Stimulated activated CD4-positive, alpha-beta T cell treated with anti-CD3 and anti-CD28 coated beads, Interleukin-2, amount 100 ng/mL, for 4 hours (primary cell): ENCODE results near the gene KCNJ18.
"Not testable (repeated sequence)": the region's sequence is repeated elsewhere in the genome, so short reads cannot be mapped to it uniquely, and the experiment has no call there.

Source experiments
- DNase-seq: peaks from one replicate; pipeline ENCODE4 v3.0.0-alpha.2; 2020; ENCODE audit warnings: low read depth

Gene KCNJ18

DNA sequence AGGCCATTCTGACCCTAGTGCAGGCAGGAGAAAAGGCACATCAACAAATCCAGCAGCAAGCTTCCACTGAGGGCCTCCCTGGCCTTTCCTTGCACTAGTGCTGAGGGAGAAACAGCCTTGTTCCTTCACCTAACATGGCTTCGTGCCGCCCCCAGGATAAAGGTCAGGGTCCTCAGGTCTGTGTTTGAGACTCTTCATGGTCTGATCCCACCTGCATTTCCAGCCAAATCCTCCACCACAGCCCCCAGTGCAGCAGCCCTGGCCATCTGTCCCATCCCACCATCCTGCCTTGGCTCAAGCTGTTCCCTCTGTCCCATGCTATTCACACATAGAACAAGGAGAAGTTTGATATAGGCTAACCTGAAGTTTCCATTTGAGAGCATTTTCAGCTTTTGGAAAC is 20.9 kb upstream of the KCNJ18 start:
- DNase-seq, result not testable (repeated sequence)

DNA sequence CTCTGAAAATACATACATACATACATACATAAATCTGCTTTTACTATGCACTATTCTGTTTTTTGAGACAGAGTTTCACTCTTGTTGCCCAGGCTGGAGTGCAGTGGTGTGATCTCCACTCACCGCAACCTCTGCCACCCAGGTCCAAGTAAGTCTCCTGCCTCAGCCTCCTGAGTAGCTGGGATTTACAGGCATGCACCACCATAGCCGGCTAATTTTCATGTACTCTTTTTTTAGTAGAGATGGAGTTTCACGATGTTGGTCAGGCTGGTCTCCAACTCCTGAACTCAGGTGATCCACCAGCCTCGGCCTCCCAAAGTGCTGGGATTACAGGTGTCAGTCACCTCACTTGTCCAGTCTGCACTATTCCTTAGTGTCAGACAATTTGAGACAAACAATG is 20.5 kb upstream of the KCNJ18 start:
- DNase-seq, result not testable (repeated sequence)

DNA sequence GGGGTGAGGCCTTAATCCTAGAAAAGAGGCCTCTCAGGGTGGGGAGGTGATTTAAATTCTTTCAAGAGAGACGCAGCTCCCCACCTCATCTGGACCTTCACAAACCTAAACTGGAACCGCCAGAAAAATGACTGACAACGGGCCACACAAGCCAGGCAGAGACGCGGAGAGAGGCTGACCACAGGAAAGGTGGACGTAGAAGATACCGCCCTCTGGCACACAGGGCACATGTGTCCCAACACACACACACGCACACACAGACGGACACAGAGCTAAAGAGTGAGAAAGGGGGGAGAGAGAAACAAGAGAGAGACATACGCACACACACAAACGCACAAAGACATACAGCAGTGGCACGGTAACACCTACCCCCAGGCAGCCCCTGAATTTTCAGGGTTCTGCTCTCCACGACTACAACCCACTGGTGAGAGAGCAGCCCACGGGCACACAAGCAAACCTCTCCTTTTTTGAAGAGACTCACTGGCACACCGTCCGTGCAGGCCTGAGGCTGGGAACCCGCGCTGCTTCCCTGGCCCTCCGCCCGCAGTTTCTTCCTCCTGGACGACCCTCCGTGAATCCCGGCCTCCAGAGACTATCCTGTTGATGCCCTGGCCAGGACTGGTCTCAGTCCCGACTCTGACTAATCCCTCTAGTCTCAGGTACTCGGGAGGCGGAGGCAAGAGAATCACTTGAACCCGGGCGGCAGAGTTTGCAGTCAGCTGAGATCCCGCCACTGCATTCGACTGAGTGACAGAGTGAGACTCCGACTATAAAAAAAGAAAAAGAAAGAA is 18.7 kb upstream of the KCNJ18 start:
- not testable (repeated sequence) for DNase-seq

DNA sequence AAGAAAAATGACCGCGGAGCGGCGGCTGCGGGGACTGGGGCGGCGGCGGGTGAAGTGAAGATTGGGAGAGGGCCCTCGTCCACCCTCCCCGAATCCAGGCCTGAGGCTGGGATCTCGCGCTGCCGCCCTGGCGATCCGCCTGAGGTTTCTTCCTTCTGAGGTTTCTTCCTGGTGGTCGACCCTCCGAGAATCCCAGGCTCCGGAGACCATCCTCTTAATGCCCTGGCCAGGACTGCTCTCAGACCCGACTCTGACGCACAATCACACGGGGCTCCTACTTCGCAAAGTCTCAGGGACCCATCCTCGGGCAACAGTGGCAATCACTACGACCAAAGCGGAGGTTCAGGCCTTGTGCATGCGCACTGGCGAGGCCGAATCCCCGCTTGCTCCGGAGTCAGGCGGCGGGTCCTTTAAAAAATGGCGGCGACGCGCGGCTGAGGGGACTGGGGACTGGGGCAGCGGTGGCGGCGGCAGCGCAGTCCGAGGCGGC is 18.0 kb upstream of the KCNJ18 start:
- DNase-seq, result no peak

DNA sequence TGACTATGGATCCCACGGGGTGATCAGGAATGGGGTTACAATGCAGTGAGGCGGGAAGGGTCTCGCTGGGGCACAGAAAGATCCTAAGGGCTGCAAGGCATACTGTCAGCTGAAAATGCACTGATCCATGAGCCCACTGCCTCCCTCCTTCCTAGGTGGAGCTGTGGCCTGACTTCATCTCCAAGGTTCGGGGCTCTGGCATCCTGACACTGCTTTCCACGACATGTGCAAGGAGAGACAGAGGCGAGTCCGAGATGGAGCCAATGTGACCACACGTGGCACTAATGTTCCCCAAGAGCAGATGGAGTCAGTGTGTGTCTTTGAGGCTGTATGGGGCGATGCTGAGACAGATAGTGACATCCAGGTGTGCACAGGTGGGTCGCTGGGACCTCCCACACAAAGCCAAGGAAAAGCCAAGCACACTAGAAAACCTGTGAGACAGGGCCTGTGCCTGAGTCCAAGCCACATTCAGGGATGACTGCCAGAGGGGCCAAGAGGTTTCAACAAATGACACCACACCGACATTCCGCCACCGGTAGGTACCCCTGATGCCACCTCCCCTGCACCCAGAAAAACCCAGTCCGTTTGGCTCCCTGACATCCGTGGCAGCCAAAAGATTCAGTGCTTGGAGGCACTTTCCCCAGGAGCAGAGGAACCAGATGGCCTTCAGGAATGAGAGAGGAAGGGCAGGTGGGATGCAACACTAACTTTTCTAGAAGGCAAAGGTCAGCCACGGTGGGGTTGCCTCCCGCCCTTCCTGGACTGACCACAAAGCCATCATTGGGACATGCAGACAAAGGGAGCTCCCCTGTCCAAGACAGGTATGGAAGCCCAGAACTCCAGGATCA is 17.2 kb upstream of the KCNJ18 start:
- not testable (repeated sequence) for DNase-seq

DNA sequence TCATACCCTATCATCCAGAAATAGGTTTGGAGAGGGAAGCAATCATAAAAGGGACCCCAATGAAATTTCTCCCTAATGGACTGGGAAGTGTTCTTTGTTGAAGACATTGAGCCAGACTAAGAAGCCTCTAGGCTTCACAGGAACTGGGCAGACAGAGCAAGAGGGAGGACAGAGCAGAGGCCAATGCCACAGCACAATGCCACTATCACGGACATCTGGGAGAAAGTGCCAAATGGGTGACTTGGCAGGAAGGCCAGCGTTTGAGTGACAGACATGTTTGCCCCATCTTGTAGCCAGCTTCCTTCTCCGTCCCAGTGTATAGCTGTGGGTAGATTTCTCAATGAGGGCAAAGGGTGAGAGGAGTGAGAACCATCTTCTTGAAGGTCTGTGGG is 16.6 kb upstream of the KCNJ18 start:
- not testable (repeated sequence) for DNase-seq

DNA sequence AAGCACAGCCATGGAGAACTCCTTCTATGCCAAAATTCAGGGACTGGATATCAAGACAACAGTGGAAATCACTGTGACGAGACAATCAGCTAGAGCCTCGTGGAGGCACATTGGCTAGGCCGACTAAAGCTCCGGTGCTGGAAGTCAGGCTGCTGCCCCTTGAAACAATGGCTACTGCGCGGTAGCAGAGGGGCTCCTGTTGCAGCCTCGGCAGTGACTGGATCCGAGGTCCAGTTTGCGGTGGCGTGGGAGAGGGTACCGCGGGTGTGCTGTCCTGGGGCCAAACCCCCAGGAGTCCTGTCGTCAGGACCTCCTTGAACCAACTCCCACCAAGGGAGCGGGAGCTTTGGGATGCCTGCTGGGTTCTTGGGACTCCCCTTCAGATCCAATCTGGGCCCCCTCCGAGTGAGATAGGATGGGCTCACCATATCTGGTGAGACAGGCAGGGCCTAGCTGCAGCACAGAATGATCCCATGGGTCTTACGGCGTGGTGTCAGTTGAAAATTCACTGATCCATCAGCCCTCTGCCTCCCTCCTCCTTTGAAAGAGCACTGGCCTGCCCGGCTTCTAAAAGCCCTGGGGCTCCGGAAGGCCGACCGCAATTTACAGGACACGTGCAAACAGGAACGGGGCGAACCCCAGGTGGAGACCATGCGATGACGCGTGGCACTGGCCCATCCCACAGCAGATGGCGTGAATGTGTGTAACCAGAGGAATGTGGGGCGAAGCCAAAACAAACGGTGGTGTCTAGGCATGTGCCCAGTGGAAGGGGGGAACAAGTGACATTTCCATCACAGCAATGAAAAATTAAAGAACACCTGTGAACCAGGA is 15.8 kb upstream of the KCNJ18 start:
- DNase-seq, result no peak

DNA sequence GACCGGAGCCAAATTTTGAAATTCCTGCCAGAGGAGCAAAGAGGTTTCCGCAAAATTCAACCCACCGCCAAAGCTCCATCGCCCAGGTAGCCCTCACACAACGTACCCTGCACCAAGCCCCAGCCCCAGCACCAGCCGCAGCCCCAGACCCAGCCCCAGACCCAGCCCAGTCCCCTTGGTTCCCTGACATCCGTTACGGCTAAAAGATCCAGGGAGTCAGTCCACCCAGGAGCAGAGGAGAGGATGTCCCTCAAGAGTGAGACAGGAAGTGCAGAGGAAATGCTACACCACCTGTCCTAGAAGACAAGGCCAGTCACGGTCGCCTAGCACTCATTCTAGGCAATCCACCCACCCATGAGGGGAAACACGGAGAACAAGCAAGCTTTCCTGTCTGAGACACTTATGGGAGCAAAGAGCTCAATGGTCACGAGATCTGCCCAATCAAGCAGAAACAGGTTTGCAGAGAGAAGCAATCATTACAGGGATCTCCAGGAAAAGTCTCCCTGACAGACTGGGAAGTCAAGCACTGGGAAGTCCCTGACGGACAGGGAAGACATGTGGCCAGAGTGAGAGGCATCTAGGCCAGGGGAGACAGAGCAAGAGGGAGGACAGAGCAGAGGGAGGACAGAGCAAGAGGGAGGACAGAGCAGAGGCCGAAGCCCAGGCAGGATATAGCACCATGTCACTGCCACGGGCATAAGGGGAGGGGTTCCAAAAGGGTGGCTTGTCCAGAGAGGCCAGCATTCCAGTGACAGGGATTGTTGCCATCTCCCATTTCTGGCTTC is 15.0 kb upstream of the KCNJ18 start:
- DNase-seq, result no peak

DNA sequence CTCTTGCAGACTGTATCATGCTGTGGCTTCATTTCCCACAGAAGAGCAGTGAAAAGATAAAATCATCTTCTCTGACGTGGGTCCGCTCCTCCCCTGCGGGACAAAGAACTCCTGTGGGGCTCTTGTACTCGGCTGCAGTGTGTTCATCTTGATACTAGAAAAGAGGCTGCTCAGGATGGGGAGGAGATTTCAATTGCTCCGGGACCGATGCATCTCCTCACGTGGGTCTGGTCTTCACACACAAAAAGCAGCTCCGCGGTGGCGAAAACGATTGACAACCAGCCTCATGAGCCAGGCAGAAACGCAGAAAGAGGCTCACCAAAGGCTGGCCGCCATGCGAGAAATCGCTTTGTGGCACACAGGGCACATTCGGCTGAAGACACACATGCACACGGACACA is 14.4 kb upstream of the KCNJ18 start:
- DNase-seq, result no peak

DNA sequence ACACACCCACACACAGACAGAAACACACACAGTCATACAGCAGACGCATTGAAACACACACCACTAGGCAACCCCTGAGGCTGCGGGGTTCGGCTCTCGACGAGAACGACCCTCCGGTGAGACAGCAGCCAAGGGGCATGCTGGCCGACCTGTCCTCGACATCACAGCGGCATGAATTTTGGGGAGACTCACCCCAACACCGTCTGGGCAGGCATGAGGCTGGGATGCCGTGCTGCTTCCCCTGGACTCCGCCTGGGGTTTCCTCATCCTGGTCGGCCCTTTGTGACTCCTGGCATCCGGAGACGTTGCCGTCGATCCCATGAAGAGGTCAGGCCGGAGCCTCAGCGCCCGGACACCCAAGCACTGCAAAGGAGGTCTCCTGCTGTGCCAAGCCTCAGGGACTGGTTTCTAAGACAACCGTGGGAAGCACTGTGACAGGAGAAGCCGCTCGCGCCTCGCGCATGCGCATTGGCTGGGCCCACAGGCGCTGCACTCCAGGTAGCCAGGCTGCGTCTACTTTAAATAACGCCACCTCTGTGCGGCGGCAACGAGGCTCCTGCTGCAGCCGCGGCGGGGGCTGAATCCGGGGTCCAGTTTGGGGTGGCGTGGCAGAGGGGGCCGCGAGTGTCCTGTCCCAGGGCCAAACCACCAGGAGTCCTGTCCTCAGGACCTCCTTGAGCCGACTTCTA is 13.8 kb upstream of the KCNJ18 start:
- no peak for DNase-seq

DNA sequence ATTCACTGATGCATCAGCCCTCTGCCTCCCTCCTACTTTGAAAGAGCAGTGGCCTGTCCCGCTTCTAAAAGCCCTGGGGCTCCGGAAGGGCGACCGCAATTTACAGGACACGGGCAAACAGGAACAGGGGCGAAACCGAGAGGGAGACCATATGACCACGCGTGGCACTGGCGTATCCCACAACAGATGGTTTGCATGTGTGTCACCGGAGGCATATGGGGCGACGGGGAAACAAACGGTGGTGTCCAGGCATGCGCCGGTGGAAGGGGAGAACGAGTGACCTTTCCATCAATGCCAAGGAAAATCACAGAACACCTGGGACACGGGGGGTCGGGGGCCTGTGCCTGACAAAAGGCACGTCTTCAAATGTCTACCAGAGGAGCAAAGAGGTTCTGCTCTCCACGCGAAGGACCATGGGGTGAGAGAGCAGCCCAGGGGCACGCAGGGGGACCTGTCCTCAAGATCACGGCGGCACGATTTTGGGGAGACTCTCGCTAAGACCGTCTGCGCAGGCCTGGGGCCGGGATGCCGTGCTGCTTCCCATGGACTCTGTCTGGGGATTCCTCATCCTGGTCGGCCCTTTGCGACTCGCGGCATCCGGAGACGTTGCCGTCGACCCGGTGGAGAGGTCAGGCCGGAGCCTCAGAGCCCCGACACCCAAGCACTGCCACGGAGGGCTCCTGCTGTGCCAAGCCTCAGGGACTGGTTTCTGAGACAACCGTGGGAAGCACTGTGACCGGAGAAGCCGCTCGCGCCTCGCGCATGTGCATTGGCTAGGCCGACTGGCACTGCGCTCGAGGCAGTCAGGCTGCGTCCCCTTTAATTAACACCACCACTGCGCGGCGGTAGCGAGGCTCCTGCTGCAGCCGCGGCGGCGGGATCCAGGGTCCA is 12.8 kb upstream of the KCNJ18 start:
- no peak for DNase-seq

DNA sequence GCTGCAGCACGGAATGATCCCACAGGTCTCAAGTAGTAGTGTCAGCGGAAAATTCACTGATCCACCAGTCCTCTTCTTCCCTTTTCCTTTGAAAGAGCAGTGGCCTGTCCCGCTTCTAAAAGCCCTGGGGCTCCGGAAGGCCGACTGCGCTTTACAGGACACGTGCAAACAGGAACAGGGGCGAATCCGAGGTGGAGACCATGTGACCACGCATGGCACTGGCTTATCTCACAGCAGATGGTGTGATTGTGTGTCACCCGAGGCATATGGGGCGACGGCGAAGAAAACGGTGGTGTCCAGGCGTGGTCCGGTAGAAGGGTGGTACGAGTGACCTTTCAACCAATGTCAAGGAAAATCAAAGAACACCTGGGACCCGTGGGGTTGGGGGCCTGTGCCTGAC is 12.0 kb upstream of the KCNJ18 start:
- DNase-seq, result no peak

DNA sequence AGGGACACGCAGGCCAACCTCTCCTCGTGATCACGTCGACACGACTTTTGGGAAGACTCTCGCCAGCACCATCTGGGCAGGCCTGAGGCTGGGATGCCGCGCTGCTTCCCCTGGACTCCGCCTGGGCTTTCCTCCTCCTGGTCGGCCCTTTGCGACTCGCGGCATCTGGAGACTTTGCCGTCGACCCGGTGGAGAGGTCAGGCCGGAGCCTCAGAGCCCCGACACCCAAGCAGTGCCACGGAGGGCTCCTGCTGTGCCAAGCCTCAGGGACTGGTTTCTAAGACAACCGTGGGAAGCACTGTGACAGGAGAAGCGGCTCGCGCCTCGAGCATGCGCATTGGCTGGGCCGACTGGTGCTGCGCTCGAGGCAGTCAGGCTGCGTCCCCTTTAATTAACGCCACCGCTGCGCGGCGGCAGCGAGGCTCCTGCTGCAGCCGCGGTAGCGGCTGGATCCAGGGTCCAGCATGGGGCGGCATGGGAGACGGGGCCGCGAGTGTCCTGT is 11.4 kb upstream of the KCNJ18 start:
- not testable (repeated sequence) for DNase-seq

DNA sequence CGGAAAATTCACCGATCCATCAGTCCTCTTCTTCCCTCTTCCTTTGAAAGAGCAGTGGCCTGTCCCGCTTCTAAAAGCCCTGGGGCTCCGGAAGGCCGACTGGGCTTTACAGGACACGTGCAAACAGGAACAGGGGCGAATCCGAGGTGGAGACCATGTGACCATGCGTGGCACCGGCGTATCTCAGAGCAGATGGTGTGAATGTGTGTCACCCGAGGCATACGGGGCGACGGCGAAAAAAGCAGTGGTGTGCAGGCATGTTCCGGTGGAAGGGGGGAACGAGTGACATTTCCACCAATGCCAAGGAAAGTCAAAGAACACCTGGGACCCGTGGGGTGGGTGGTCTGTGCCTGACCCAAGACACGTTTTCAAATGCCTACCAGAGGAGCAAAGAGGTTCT is 10.7 kb upstream of the KCNJ18 start:
- DNase-seq, result not testable (repeated sequence)

DNA sequence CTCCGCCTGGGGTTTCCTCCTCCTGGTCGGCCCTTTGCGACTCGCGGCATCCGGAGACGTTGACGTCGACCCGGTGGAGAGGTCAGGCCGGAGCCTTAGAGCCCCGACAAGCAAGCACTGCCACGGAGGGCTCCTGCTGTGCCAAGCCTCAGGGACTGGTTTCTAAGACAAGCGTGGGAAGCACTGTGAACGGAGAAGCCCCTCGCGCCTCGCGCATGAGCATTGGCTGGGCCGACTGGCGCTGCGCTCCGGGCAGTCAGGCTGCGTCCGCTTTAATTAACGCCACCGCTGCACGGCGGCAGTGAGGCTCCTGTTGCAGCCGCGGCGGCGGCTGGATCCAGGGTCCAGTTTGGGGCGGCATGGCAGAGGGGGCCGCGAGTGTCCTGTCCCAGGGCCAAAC is 10.2 kb upstream of the KCNJ18 start:
- not testable (repeated sequence) for DNase-seq

DNA sequence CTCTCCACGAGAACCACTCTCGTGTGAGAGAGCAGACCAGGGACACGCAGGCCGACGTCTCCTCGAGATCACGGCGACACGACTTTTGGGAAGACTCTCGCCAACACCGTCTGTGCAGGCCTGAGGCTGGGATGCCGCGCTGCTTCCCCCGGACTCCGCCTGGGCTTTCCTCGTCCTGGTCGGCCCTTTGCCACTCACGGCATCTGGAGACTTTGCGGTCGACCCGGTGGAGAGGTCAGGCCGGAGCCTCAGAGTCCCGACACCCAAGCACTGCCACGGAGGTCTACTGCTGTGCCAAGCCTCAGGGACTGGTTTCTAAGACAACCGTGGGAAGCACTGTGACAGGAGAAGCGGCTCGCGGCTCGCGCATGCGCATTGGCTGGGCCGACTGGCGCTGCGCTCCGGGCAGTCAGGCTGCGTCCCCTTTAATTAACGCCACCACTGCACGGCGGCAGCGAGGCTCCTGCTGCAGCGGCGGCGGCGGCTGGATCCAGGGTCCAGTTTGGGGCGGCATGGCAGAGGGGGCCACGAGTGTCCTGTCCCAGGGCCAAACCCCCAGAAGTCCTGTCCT is 9.1 kb upstream of the KCNJ18 start:
- DNase-seq, result not testable (repeated sequence)

DNA sequence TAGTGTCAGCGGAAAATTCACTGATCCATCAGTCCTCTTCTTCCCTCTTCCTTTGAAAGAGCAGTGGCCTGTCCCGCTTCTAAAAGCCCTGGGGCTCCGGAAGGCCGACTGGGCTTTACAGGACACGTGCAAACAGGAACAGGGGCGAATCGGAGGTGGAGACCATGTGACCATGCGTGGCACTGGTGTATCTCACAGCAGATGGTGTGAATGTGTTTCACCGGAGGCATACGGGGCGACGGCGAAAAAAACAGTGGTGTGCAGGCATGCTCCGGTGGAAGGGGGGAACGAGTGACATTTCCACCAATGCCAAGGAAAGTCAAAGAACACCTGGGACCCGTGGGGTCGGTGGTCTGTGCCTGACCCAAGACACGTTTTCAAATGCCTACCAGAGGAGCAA is 8.4 kb upstream of the KCNJ18 start:
- not testable (repeated sequence) for DNase-seq

DNA sequence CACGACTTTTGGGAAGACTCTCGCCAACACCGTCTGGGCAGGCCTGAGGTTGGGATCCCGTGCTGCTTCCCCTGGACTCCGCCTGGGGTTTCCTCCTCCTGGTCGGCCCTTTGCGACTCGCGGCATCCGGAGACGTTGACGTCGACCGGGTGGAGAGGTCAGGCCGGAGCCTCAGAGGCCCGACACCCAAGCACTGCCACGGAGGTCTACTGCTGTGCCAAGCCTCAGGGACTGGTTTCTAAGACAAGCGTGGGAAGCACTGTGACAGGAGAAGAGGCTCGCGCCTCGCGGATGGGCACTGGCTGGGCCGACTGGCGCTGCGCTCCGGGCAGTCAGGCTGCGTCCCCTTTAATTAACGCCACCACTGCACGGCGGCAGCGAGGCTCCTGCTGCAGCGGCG is 7.9 kb upstream of the KCNJ18 start:
- DNase-seq, result not testable (repeated sequence)
